ENCODE results near the gene NLGN3.

Gene NLGN3

GRCh38 chrX:71214152-71214551 lies 69.5 kb downstream of the NLGN3 start:
- DNase-seq (ENCODE audit: low read depth in 2 of 2) = no peak

- DNase-seq (ENCODE audit: low read depth in 2 of 2) = no peak
Observed at GRCh38 chrX:71214604-71215337, 70.1 kb downstream of the NLGN3 start.

DNA sequence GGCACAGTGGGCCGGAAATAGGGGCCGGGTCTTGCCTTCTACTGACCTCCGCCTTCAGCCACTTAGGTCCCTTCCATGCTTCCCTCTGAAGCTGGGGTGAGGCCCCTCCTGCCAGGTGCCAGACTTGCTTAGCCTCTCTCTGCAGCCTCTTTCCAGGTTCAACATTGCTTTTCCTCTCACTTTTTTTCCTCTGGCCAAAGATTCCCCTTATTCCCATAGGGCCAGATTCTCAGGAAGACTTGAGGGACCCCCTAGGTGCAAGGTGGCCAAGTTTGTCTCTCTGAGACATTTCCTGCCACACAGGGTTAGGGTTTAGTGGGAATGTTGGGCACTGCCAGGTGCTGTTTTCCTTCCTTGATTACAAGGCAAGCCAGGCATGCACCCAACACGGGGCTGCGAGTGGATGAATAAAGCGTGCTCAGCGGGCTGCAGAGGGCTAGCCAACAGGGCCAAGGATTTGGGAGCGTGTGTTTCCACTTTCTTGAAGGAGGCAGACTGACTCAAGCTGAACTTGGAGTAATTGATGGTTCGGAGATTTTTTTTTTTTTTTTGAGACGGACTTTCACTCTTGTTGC lies 70.8 kb downstream of the NLGN3 start:
- DNase-seq (ENCODE audit: low read depth in 2 of 2) = no peak

- DNase-seq (ENCODE audit: low read depth in 2 of 2) = no peak
Observed at GRCh38 chrX:71216485-71216884, 71.8 kb downstream of the NLGN3 start.

DNA sequence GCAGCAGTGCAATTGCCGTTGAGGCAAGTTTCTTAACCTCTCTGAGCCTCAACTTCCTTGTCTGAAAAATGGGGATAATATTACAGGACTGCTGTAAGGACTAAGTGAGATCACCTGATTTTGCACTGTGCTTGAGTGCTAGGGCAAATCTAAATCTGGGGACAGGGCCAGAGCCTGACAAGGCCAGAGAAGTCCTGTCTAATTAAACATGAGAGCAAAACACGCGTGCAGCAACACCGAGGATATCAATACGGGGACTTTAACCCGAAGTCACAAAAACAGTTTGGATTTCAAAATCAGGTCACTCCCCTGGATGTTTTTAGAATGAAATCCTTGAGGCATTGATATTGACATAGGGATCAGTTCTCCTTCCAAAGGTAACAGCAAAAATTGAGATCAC lies 72.7 kb downstream of the NLGN3 start:
- DNase-seq (ENCODE audit: low read depth in 2 of 2) = no peak
